Testis (tissue), 2 donors: ENCODE measurements around the gene CUL5.

ENCODE experiments used
- CTCF ChIP-seq, 3 experiments: fragments of 450-650 bp in 2 of 3; fragments of 200-600 bp in 1 of 3; sonication (generic) in 1 of 3; IDR thresholded peaks; one replicate each; pipeline ENCODE4 v1.5.1; 2016 to 2019; ENCODE audit warnings: antibody characterized with exemption in 3 of 3, mild to moderate bottlenecking in 2 of 3, moderate library complexity in 1 of 3
- POLR2A ChIP-seq: fragments of 450-650 bp; IDR thresholded peaks from one replicate; pipeline ENCODE4 v1.6.1; 2017; ENCODE audit warnings: antibody characterized with exemption, mild to moderate bottlenecking, moderate library complexity

- TF ChIP-seq CTCF (IDR thresholded peaks at IDR 0.05) (no peak), POLR2A (no peak)
Measured at GRCh38 chr11:107991868-107992414, 16.8 kb upstream of the CUL5 start.
